ENCODE measurements around the gene VENTX.
A peak's percentile ranks its signal among the peaks of the same experiment; 100 is the strongest.

Gene VENTX

DNA sequence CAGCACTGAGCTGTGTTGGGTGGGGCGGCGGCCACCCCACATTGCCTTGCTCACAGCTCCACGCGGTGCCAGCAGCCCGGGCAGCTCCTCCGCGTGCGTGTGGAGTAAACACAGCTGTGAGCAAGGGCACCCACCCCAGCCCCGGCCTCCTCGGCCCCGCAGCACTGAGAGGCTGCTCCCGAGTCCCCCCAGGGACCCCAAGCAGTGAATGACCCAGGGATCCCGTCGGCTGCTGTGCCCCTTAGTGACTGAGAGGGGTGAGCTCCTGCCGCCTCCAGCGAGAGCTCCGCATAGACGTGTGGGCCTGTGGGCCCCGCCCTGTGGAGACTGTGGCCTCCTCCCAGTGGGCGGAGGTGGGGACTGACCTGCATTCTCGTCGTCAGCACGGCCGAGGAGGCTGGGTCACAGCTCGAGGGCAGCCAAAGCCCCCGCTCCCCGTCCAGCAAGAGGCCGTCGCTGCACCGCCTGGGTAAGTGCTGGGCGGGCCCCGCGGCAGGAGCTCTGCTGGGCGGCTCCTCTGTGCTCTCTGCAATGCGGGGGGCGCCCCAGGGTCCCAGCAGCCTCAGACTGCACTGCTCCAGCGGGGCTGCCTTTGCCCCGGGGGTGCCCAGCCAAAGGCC lies 37.6 kb upstream of the VENTX start:
- H3K27me3 ChIP-seq: no peaks in the 10 kb centered on the region
- H3K9me3 ChIP-seq (replicated peaks in 1 of 11): no peaks in the 10 kb centered on the region
- H3K4me2 ChIP-seq: peak overlapping the region in 8 of 11 experiments; percentile 3 to 41 (median 16); a peak in 7 of 22 replicates
- no peak overlapping the region for H3K4me3 ChIP-seq
- no peak for TF ChIP-seq Cebpa-rat (IDR thresholded peaks at IDR 0.05)
- H3K27ac ChIP-seq: no peak overlapping the region
- H3K9ac ChIP-seq: no peak overlapping the region
- peaks cover 0 to 17% (median 0%) of the 10 kb centered on the region in 11 experiments; a peak in 3 of 22 replicates for H4K20me1 ChIP-seq
- no peaks in the 10 kb centered on the region for H3K36me3 ChIP-seq
- peaks cover 0 to 35% (median 20%) of the 10 kb centered on the region in 10 experiments; a peak in 14 of 20 replicates for H3K4me1 ChIP-seq

DNA sequence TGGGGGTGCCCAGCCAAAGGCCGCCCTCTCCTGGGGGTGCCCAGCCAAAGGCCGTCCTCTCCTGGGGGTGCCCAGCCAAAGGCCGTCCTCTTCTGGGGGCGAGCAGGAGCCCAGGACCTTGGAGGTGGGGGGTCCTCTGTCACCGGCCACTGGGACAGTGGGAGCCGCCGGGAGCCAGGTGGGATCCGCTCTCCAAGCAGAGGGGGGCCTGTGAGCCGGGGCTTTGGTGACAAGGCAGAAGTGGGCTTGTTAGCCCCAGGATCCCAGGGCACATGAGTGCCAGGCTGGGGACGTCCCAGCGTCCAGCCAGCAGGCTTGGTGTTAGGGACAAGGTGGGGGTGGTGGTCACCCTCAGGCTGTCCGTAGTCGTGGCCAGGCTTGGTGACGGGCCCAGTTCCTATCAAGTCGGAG lies 37.0 kb upstream of the VENTX start:
- Histone ChIP-seq H3K4me2 (peak overlapping the region in 1 of 11 experiments; percentile 28; a peak in 1 of 22 replicates), H3K9ac (no peak overlapping the region), H3K36me3 (no peaks in the 10 kb centered on the region), H4K20me1 (peaks cover 0 to 17% (median 0%) of the 10 kb centered on the region in 11 experiments; a peak in 3 of 22 replicates), H3K4me1 (peaks cover 0 to 38% (median 20%) of the 10 kb centered on the region in 10 experiments; a peak in 14 of 20 replicates), H3K27ac (no peak overlapping the region), H3K27me3 (no peaks in the 10 kb centered on the region), H3K4me3 (no peak overlapping the region), H3K9me3 (replicated peaks in 1 of 11) (no peaks in the 10 kb centered on the region)
- no peak for TF ChIP-seq Cebpa-rat (IDR thresholded peaks at IDR 0.05)

DNA sequence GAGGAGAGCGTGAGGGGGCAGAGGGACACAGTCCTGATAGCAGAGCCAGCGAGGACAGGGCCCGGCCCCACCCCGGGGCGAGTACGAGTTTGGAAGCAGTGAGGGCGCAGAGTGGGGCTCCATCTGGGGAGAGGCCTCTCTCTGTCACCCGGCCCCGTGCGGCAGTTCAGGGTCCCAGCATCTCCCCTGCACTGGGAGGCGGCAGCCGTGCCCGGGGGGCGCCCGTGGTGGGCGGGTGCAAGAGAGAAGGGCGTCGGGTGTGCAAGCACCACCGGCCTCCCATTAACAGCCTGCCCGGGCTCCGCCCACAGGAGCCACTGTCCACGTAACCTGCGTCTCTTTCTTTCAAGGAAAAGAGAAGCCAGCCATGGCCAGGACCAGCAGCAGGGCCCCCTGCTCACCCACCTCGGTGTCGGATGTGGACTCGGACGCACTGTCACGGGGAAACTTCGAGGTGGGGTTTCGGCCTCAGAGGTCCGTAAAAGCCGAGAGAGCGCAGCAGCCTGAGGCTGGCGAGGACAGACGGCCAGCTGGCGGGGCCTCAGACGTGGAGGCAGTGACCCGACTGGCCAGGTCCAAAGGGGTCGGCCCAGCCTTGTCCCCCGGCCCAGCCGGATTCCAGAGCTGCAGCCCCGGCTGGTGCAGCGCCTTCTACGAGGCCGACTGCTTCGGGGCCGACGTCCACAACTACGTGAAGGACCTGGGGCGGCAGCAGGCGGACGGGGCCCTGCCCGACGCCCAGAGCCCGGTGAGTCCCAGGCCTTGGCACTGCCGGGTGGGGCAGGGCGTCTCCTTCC lies 36.3 kb upstream of the VENTX start:
- H3K4me3 ChIP-seq: no peak overlapping the region
- no peaks in the 10 kb centered on the region for H3K9me3 ChIP-seq (replicated peaks in 1 of 11)
- TF ChIP-seq Cebpa-rat (IDR thresholded peaks at IDR 0.05): no peak
- H3K4me1 ChIP-seq: peaks cover 0 to 38% (median 20%) of the 10 kb centered on the region in 10 experiments; a peak in 14 of 20 replicates
- peaks cover 0 to 18% (median 0%) of the 10 kb centered on the region in 11 experiments; a peak in 3 of 22 replicates for H4K20me1 ChIP-seq
- H3K27ac ChIP-seq: no peak overlapping the region
- H3K36me3 ChIP-seq: no peaks in the 10 kb centered on the region
- no peak overlapping the region for H3K4me2 ChIP-seq
- no peaks in the 10 kb centered on the region for H3K27me3 ChIP-seq
- no peak overlapping the region for H3K9ac ChIP-seq

DNA sequence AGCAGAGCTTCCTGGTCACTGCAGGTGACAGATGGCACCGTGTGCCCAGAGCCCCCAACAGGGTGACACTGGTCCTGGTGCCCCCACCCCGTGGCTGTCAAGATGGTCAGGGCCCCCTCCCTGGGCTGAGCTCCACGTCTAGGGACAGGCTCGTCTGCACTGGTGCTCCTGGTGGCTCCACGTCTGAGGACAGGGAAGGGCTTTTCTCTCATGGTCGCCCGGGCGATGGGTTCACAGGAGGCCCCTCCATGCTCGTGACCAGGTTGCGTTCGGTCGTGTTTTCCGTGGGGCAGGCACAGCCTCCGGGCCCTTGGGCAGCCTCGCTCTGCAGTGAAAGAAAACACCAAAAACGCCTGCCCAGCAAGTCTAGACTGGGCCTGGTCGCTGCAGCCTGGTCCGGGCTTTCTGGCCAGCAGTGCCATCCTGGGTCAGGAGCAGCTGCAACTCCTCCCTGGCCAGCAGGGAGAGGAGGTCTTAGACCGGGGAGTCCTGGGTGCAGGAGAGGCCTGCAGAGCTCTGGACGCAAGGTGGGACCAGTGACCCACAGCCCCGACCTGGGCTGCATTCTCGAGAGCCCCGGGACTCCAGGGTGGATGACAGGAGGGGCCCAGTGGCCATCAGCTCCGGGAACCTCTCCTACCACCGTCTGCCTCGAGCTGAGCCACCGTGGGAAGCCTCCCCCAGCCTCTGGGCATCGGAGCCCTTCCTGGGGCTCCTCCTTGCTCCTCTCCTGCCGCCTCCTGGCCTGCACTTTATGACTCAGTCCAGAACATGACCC lies 35.5 kb upstream of the VENTX start:
- no peak overlapping the region for H3K4me3 ChIP-seq
- no peaks in the 10 kb centered on the region for H3K27me3 ChIP-seq
- no peak overlapping the region for H3K4me2 ChIP-seq
- H3K27ac ChIP-seq: no peak overlapping the region
- peaks cover 0 to 38% (median 20%) of the 10 kb centered on the region in 10 experiments; a peak in 16 of 20 replicates for H3K4me1 ChIP-seq
- TF ChIP-seq Cebpa-rat (IDR thresholded peaks at IDR 0.05): no peak
- peaks cover 0 to 26% (median 0%) of the 10 kb centered on the region in 11 experiments; a peak in 5 of 22 replicates for H4K20me1 ChIP-seq
- H3K9ac ChIP-seq: no peak overlapping the region
- no peaks in the 10 kb centered on the region for H3K36me3 ChIP-seq
- H3K9me3 ChIP-seq (replicated peaks in 1 of 11): no peaks in the 10 kb centered on the region

DNA sequence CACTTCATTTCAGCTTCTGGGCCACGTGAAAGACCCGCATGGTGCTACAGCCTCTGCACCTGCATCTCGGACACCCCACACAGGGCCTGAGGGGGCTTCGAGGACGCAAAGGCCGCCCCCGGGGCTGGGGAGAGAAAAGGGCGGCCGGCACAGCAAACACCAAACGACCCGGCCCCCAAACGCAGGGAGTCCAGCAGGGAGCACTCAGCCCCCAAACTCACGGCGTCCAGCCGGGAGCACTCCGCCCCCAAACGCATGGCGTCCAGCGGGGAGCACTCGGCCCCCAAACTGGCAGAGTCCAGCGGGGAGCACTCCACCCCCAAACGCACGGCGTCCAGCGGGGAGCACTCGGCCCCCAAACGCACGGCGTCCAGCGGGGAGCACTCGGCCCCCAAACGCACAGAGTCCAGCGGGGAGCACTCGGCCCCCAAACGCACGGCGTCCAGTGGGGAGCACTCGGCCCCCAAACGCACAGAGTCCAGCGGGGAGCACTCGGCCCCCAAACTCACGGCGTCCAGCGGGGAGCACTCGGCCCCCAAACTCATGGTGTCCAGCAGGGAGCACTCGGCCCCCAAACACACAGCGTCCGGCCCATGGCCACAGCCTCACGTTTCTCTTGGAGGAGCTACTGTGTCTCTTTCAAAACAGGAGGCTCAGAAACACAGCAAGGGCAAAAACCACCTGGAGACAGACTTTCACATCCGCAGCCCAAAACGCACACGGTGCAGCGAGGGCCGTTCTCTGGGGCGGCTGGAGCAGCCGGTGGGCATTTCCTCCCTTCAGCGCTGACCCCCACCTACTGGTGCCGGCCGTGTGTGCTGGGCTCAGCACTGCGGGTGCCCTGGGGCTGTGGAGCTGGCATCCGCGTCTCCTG lies 34.6 kb upstream of the VENTX start:
- Histone ChIP-seq H3K4me3 (no peak overlapping the region), H3K27me3 (no peaks in the 10 kb centered on the region), H4K20me1 (peaks cover 0 to 28% (median 0%) of the 10 kb centered on the region in 11 experiments; a peak in 5 of 22 replicates), H3K27ac (no peak overlapping the region), H3K4me2 (no peak overlapping the region), H3K36me3 (no peaks in the 10 kb centered on the region), H3K4me1 (peaks cover 0 to 40% (median 23%) of the 10 kb centered on the region in 10 experiments; a peak in 16 of 20 replicates), H3K9me3 (replicated peaks in 1 of 11) (no peaks in the 10 kb centered on the region), H3K9ac (no peak overlapping the region)
- no peak for TF ChIP-seq Cebpa-rat (IDR thresholded peaks at IDR 0.05)

DNA sequence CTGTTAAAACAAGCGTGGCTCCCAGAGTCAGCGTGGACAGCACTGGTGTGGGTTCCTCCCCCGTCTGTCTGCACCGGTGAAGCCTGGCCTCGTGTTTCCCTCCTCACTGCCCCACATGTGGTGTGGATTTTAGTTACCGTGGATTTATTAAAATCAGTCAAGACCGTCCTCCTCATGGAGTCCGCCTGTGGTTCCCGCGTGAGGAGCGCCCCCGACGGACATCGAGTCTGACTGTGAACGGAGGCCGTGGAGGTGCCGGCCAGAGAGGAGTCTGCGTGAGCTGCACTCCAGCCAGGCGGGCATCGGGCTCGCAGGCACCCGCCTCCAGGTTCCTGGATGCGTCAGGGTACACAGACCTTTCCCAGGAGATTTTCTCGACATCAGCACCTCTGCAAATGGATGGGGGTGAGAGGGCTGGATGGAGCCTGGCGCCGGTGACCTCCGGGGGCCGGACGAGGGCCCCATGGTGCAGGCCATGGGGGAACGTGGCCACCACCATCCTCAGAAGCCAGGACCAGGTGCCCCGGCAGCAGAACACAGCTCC lies 33.9 kb upstream of the VENTX start:
- no peak overlapping the region for H3K4me3 ChIP-seq
- no peak overlapping the region for H3K27ac ChIP-seq
- peaks cover 0 to 28% (median 0%) of the 10 kb centered on the region in 11 experiments; a peak in 5 of 22 replicates for H4K20me1 ChIP-seq
- H3K27me3 ChIP-seq: no peaks in the 10 kb centered on the region
- no peak for TF ChIP-seq Cebpa-rat (IDR thresholded peaks at IDR 0.05)
- no peaks in the 10 kb centered on the region for H3K9me3 ChIP-seq (replicated peaks in 1 of 11)
- H3K9ac ChIP-seq: no peak overlapping the region
- no peak overlapping the region for H3K4me2 ChIP-seq
- H3K36me3 ChIP-seq: no peaks in the 10 kb centered on the region
- H3K4me1 ChIP-seq: peaks cover 0 to 40% (median 23%) of the 10 kb centered on the region in 10 experiments; a peak in 16 of 20 replicates

DNA sequence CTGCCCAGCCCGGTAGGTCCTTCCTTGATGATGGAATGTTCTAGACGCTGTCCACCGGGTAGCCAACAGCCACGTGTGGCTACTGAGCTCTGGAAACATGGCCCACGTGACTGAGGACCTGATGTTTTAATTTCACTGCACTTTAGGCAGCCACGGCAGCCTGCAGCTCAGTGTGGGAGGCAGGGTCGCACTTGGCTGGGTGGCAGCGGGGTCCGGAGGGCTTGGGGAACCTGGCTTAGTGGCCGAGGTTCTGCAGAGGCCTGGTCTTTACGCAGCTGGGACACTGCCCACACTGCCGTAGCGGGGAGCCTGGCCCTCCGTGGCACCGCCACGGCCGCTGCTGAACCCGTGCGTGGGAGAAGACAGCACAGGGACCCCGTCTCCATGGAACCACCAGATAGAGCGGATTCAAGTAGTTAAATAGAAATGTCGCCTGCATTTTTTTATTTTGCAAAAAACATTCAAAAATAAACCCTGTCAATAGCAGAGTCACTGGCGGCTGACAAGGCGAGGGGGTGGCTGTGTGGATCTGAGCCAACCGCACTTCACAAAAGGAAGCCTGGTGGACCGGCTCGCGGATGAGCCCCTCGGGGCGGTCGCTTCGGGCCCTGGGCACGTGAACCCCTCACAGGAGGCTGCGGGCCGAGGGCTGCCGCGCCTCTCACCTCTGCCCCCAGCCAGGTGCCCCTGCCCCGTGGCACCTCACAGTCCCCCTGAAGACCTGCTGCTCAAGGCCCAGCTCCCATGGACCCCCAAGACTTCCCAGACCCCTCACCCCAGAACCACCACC lies 33.2 kb upstream of the VENTX start:
- no peaks in the 10 kb centered on the region for H3K9me3 ChIP-seq (replicated peaks in 1 of 11)

More for the DNA sequence above, 33.2 kb upstream of the VENTX start:
- H3K27me3 ChIP-seq: no peaks in the 10 kb centered on the region
- TF ChIP-seq Cebpa-rat (IDR thresholded peaks at IDR 0.05): no peak
- no peak overlapping the region for H3K4me3 ChIP-seq
- no peaks in the 10 kb centered on the region for H3K36me3 ChIP-seq
- H3K27ac ChIP-seq: no peak overlapping the region
- no peak overlapping the region for H3K9ac ChIP-seq
- H4K20me1 ChIP-seq: peaks cover 0 to 28% (median 0%) of the 10 kb centered on the region in 11 experiments; a peak in 5 of 22 replicates
- peaks cover 0 to 39% (median 23%) of the 10 kb centered on the region in 10 experiments; a peak in 16 of 20 replicates for H3K4me1 ChIP-seq
- H3K4me2 ChIP-seq: no peak overlapping the region
